Measurements from ENCODE around the gene TMTC2.

Gene TMTC2

DNA sequence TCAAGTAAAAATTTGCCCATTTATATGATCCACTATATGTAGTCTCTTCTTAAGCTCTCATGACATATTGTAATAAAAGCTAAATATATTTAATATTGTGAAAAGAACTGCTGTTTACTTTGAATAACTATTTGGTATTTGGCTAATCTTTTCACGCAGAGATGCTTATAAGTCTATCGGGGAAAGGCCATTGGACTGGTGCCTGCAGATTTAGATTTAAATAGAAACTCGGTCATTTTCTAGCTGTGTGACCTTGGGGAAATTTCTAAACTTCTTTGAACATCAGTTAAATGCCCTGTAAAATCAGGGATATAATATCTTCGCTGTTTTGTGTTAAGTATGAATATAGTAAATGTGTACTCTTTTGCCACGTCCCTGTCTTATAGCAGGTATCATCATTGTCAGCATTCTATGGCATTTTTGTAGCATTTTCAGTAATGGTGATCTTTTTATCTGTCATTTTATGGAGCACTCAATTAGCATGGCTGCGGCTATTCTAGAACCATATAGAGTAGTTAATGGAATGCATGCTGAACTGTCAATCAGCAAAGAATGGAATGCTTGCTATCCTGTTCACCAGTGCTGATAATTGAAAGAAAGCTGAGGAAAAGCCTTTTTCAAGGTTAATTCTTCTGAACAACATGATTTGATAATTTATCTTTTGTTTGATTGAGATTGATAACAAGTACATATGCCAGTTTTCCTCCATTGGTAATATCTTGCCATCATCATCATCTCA, 181.2 kb downstream of the TMTC2 start:
- TF ChIP-seq TAF1 (IDR thresholded peaks at IDR 0.05; ENCODE audit: low read depth) = no peak
- TF ChIP-seq, protein P1, sequence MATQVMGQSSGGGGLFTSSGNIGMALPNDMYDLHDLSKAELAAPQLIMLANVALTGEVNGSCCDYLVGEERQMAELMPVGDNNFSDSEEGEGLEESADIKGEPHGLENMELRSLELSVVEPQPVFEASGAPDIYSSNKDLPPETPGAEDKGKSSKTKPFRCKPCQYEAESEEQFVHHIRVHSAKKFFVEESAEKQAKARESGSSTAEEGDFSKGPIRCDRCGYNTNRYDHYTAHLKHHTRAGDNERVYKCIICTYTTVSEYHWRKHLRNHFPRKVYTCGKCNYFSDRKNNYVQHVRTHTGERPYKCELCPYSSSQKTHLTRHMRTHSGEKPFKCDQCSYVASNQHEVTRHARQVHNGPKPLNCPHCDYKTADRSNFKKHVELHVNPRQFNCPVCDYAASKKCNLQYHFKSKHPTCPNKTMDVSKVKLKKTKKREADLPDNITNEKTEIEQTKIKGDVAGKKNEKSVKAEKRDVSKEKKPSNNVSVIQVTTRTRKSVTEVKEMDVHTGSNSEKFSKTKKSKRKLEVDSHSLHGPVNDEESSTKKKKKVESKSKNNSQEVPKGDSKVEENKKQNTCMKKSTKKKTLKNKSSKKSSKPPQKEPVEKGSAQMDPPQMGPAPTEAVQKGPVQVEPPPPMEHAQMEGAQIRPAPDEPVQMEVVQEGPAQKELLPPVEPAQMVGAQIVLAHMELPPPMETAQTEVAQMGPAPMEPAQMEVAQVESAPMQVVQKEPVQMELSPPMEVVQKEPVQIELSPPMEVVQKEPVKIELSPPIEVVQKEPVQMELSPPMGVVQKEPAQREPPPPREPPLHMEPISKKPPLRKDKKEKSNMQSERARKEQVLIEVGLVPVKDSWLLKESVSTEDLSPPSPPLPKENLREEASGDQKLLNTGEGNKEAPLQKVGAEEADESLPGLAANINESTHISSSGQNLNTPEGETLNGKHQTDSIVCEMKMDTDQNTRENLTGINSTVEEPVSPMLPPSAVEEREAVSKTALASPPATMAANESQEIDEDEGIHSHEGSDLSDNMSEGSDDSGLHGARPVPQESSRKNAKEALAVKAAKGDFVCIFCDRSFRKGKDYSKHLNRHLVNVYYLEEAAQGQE (IDR thresholded peaks at IDR 0.05; ENCODE audit: low read depth) = peak; percentile 49; the same call in 1 of the 2 replicates

DNA sequence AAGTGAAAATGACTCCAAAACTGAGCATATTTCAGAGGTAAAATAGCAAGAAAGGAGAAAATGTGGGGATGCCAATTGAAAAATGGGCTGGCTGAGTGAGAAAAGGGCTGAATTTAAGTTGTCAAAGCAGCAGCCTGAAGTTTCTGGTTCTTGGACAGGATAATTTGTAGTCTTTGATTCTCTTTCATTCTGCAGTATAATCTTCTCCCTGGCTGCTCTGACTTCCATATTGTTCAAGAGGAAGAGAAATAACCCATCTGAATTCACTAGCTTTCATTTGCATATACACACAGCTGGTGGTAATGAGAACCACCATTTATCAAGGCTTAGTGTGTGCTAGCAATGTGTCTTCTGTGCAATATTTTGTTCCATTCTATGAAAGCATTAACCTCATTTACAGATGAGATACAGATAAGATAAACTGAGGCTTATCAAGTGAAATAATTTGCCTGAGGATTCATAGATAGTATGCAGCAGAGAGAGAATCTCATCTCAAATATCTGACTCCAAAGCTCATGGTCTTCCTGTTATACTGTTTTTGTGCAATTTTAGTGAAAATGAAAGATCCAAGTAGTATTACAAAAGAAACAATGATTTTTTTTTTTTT, 184.2 kb downstream of the TMTC2 start:
- TF ChIP-seq EGR1 (IDR thresholded peaks at IDR 0.05) (no peak), YY1 (IDR thresholded peaks at IDR 0.05; ENCODE audit: low read depth) (no peak), CEBPB (IDR thresholded peaks at IDR 0.05) (no peak), TCF12 (IDR thresholded peaks at IDR 0.05; ENCODE audit: low read depth) (no peak), NFIC (IDR thresholded peaks at IDR 0.05) (no peak), RAD21 (IDR thresholded peaks at IDR 0.05; ENCODE audit: low read depth) (no peak), EP300 (IDR thresholded peaks at IDR 0.05; ENCODE audit: borderline replicate concordance) (no peak), TEAD4 (IDR thresholded peaks at IDR 0.05) (no peak), ZBTB7A (IDR thresholded peaks at IDR 0.05; ENCODE audit: low read depth) (no peak), TAF1 (IDR thresholded peaks at IDR 0.05; ENCODE audit: low read depth) (no peak), CREB1 (IDR thresholded peaks at IDR 0.05; ENCODE audit: low read depth) (no peak), FOXM1 (IDR thresholded peaks at IDR 0.05; ENCODE audit: borderline replicate concordance, low read depth) (no peak)
- TF ChIP-seq, protein P1 (IDR thresholded peaks at IDR 0.05; ENCODE audit: low read depth) = no peak
- TF ChIP-seq, protein P2, sequence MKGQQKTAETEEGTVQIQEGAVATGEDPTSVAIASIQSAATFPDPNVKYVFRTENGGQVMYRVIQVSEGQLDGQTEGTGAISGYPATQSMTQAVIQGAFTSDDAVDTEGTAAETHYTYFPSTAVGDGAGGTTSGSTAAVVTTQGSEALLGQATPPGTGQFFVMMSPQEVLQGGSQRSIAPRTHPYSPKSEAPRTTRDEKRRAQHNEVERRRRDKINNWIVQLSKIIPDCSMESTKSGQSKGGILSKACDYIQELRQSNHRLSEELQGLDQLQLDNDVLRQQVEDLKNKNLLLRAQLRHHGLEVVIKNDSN (IDR thresholded peaks at IDR 0.05) = no peak
- TF ChIP-seq, protein P3, sequence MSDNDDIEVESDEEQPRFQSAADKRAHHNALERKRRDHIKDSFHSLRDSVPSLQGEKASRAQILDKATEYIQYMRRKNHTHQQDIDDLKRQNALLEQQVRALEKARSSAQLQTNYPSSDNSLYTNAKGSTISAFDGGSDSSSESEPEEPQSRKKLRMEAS (IDR thresholded peaks at IDR 0.05) = no peak

DNA sequence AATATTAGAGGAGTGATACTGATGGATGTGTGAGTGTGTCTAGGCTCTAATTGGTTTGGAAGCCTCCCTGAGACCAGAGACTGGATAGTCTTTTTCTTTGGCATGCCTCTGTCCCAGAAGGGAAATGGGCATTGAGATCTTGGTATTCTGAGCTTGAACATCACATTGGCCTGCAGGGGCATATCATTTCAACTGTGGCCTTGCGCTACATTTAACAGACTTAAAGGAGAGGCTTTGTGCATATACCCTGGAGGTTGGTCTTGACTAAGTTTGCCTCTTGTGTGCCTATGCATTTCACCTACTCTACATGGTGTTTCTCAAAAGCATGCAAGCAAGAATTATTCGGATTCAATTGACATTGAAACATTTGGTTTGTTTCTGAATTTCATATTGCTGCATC, 185.4 kb downstream of the TMTC2 start:
- TF ChIP-seq TEAD4 (IDR thresholded peaks at IDR 0.05) = no peak
- TF ChIP-seq FOXM1 (IDR thresholded peaks at IDR 0.05; ENCODE audit: borderline replicate concordance, low read depth) = no peak
- TF ChIP-seq TAF1 (IDR thresholded peaks at IDR 0.05; ENCODE audit: low read depth) = no peak
- TF ChIP-seq CREB1 (IDR thresholded peaks at IDR 0.05; ENCODE audit: low read depth) = no peak
- no peak for TF ChIP-seq RAD21 (IDR thresholded peaks at IDR 0.05; ENCODE audit: low read depth)
- TF ChIP-seq, protein P3 (IDR thresholded peaks at IDR 0.05) = no peak
- no peak for TF ChIP-seq TCF12 (IDR thresholded peaks at IDR 0.05; ENCODE audit: low read depth)
- no peak for TF ChIP-seq EP300 (IDR thresholded peaks at IDR 0.05; ENCODE audit: borderline replicate concordance)
- TF ChIP-seq CEBPB (IDR thresholded peaks at IDR 0.05) = no peak
- no peak for TF ChIP-seq YY1 (IDR thresholded peaks at IDR 0.05; ENCODE audit: low read depth)
- TF ChIP-seq NFIC (IDR thresholded peaks at IDR 0.05) = no peak
- TF ChIP-seq EGR1 (IDR thresholded peaks at IDR 0.05) = no peak
- TF ChIP-seq, protein P2 (IDR thresholded peaks at IDR 0.05) = no peak
- TF ChIP-seq ZBTB7A (IDR thresholded peaks at IDR 0.05; ENCODE audit: low read depth) = no peak

DNA sequence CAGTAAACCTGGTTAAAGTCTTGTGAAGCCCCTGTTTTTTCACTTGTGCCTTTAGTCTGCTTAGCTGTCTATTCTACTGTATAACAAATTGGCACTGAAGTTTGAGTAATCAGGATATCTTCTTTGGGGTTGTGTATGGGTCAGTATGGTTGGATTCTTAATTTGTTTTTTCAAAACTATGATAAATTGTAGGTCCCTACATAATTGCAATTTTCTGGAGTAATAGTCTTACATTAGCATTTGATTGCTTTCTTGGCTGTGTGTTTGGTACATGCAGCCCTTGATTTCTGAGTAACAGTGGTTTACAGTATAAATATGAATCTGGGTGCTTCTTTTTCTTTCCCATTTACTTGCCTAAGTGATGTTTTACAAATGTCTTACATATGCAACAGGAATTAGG, 186.6 kb downstream of the TMTC2 start:
- TF ChIP-seq NFIC (IDR thresholded peaks at IDR 0.05) (no peak), FOXM1 (IDR thresholded peaks at IDR 0.05; ENCODE audit: borderline replicate concordance, low read depth) (no peak), EGR1 (IDR thresholded peaks at IDR 0.05) (no peak), EP300 (IDR thresholded peaks at IDR 0.05; ENCODE audit: borderline replicate concordance) (no peak), YY1 (IDR thresholded peaks at IDR 0.05; ENCODE audit: low read depth) (no peak), TCF12 (IDR thresholded peaks at IDR 0.05; ENCODE audit: low read depth) (no peak), CEBPB (IDR thresholded peaks at IDR 0.05) (no peak), ZBTB7A (IDR thresholded peaks at IDR 0.05; ENCODE audit: low read depth) (no peak), TEAD4 (IDR thresholded peaks at IDR 0.05) (no peak), TAF1 (IDR thresholded peaks at IDR 0.05; ENCODE audit: low read depth) (no peak), RAD21 (IDR thresholded peaks at IDR 0.05; ENCODE audit: low read depth) (no peak)
- TF ChIP-seq, protein P2 (IDR thresholded peaks at IDR 0.05) = no peak
- TF ChIP-seq, protein P3 (IDR thresholded peaks at IDR 0.05) = no peak

DNA sequence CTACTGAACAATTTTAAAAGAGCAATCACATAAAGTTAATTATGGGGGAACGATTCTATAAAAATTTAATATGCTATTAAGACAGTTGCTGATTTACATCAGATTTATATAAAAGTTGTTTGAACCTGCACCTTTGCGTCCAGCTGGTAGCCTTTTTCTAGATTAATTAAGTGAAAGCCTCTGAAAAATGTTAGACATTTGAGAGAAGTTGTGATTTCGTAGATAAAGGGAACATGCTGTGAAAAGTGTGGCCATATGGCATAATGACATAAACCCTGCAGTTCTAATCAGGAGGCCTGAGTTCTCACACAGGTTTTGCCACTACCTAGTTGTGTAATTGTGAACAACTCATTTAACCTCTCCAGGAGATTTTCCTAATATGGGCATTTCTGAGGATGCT, 187.2 kb downstream of the TMTC2 start:
- TF ChIP-seq RAD21 (IDR thresholded peaks at IDR 0.05; ENCODE audit: low read depth) = no peak
- TF ChIP-seq, protein P3 (IDR thresholded peaks at IDR 0.05) = no peak
- TF ChIP-seq CREB1 (IDR thresholded peaks at IDR 0.05; ENCODE audit: low read depth) = no peak
- no peak for TF ChIP-seq TCF12 (IDR thresholded peaks at IDR 0.05; ENCODE audit: low read depth)
- TF ChIP-seq CEBPB (IDR thresholded peaks at IDR 0.05) = no peak
- TF ChIP-seq, protein P2 (IDR thresholded peaks at IDR 0.05) = no peak
- no peak for TF ChIP-seq TEAD4 (IDR thresholded peaks at IDR 0.05)
- no peak for TF ChIP-seq EP300 (IDR thresholded peaks at IDR 0.05; ENCODE audit: borderline replicate concordance)
- TF ChIP-seq TAF1 (IDR thresholded peaks at IDR 0.05; ENCODE audit: low read depth) = no peak
- TF ChIP-seq FOXM1 (IDR thresholded peaks at IDR 0.05; ENCODE audit: borderline replicate concordance, low read depth) = no peak
- TF ChIP-seq ZBTB7A (IDR thresholded peaks at IDR 0.05; ENCODE audit: low read depth) = no peak
